Measurements from ENCODE around the gene C6orf15.

The C6orf15 gene

GRCh38 chr6:31115941-31116560, 3.7 kb upstream of the C6orf15 start:
- Histone ChIP-seq H3K27ac (ENCODE audit: low read length) (no peak overlapping the region), H3K9ac (ENCODE audit: low read length) (no peak overlapping the region), H3K36me3 (ENCODE audit: control insufficient read depth, low read depth, low read length) (no peaks in the 10 kb centered on the region), H3K4me1 (ENCODE audit: control insufficient read depth, low read depth, low read length) (peaks cover 9% of the 10 kb centered on the region), H3K4me3 (ENCODE audit: low read length) (no peak overlapping the region), H3K27me3 (ENCODE audit: control insufficient read depth, insufficient read depth, low read length) (peaks cover 4% of the 10 kb centered on the region), H3K9me3 (ENCODE audit: control insufficient read depth, low read depth, low read length) (no peaks in the 10 kb centered on the region)

DNA sequence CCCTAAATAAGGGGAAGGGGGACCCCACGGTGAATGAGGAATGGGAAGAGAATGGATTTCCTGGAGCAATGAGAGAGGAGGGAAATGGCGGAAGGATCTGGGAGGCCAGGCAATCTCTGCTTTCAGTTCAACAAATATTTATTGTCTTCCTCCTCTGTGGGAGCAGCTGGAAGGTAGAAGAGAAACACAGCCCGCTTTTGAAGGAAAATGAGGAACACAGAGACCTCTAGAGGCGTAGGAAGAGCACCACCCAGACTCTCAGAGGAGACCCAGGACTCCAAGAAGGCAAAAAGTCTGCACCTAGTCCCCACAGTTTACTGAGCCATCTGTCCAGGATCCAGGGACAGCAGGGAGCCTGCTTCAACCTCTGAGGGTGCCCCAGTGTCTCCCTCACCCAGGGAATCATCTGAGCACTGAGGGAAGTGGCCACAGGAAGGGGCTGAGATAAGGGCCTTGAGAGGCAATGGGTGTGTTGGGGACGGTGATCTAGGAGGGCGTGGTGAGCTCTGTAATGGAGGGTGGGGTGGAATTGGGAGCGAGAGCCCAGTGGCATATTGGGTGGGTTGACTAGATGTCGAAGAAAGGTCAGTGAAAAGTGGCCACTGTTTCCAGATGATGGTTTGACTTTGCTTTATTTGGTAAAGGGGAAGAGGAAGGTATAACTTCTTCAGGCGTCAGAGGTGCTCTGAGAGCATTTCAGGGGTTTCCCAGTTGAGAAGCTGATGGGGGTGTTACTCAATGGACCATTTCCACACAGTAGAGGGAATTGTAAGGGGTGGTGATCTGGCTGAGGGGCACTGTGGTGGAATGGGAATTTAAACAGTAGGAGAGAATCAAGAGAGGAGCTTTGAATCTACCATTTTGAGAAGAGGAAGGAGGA, 2.8 kb upstream of the C6orf15 start:
- H3K27ac ChIP-seq (ENCODE audit: low read length), result no peak overlapping the region
- H3K4me3 ChIP-seq (ENCODE audit: low read length), result no peak overlapping the region
- peaks cover 7% of the 10 kb centered on the region for H3K27me3 ChIP-seq (ENCODE audit: control insufficient read depth, insufficient read depth, low read length)
- H3K9me3 ChIP-seq (ENCODE audit: control insufficient read depth, low read depth, low read length), result no peaks in the 10 kb centered on the region
- H3K4me1 ChIP-seq (ENCODE audit: control insufficient read depth, low read depth, low read length), result peaks cover 16% of the 10 kb centered on the region
- H3K36me3 ChIP-seq (ENCODE audit: control insufficient read depth, low read depth, low read length), result no peaks in the 10 kb centered on the region
- no peak overlapping the region for H3K9ac ChIP-seq (ENCODE audit: low read length)

GRCh38 chr6:31114541-31114878, 2.1 kb upstream of the C6orf15 start, which contains the start of gene PSORS1C1:
PSORS1C1 (plus strand) TSS chr6:31114800; CDS start chr6:31129633, 14,833 bp downstream.
- H3K4me1 ChIP-seq (ENCODE audit: control insufficient read depth, low read depth, low read length), result peaks cover 16% of the 10 kb centered on the region
- peaks cover 14% of the 10 kb centered on the region for H3K27me3 ChIP-seq (ENCODE audit: control insufficient read depth, insufficient read depth, low read length)
- no peaks in the 10 kb centered on the region for H3K36me3 ChIP-seq (ENCODE audit: control insufficient read depth, low read depth, low read length)
- H3K9me3 ChIP-seq (ENCODE audit: control insufficient read depth, low read depth, low read length), result no peaks in the 10 kb centered on the region
- no peak within 1 kb of the TSS for H3K4me3 ChIP-seq (ENCODE audit: low read length)
- no peak within 1 kb of the TSS for H3K9ac ChIP-seq (ENCODE audit: low read length)
- no peak within 1 kb of the TSS for H3K27ac ChIP-seq (ENCODE audit: low read length)

- no peak overlapping the region for H3K4me3 ChIP-seq (ENCODE audit: low read length)
- no peak overlapping the region for H3K27ac ChIP-seq (ENCODE audit: low read length)
- no peak overlapping the region for H3K9ac ChIP-seq (ENCODE audit: low read length)
- no peaks in the 10 kb centered on the region for H3K36me3 ChIP-seq (ENCODE audit: control insufficient read depth, low read depth, low read length)
- H3K27me3 ChIP-seq (ENCODE audit: control insufficient read depth, insufficient read depth, low read length), result peaks cover 15% of the 10 kb centered on the region
- no peaks in the 10 kb centered on the region for H3K9me3 ChIP-seq (ENCODE audit: control insufficient read depth, low read depth, low read length)
- peaks cover 16% of the 10 kb centered on the region for H3K4me1 ChIP-seq (ENCODE audit: control insufficient read depth, low read depth, low read length)
These were observed 1.6 kb upstream of the C6orf15 start for GRCh38 chr6:31113861-31114540.

DNA sequence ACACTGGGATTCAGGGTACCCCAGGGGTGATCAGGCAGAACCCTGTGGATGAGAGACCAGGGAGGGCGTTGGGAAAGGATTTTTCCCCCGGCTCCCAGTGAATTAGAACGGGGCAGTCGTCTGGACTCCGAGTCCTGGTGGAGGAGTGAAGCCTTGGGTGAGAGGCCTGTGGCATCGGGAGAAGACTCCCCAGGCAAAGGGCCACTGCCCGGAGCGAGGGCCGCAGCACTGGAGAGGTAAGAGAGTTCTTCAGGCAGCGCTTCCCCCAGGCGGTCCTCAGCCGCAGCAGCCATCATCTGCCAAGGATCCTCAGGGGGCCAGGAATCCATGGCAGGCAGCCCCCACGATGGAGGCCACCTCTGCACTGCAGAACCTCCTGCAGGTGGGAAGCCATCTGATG, 663 bp downstream of the C6orf15 start:
- Histone ChIP-seq H3K4me3 (ENCODE audit: low read length) (no peak overlapping the region), H3K9me3 (ENCODE audit: control insufficient read depth, low read depth, low read length) (no peaks in the 10 kb centered on the region), H3K9ac (ENCODE audit: low read length) (no peak overlapping the region), H3K36me3 (ENCODE audit: control insufficient read depth, low read depth, low read length) (no peaks in the 10 kb centered on the region), H3K4me1 (ENCODE audit: control insufficient read depth, low read depth, low read length) (peaks cover 16% of the 10 kb centered on the region), H3K27me3 (ENCODE audit: control insufficient read depth, insufficient read depth, low read length) (peaks cover 15% of the 10 kb centered on the region), H3K27ac (ENCODE audit: low read length) (no peak overlapping the region)

- H3K27me3 ChIP-seq (ENCODE audit: control insufficient read depth, insufficient read depth, low read length), result peaks cover 15% of the 10 kb centered on the region
- H3K4me1 ChIP-seq (ENCODE audit: control insufficient read depth, low read depth, low read length), result peaks cover 16% of the 10 kb centered on the region
- no peak overlapping the region for H3K27ac ChIP-seq (ENCODE audit: low read length)
- no peaks in the 10 kb centered on the region for H3K36me3 ChIP-seq (ENCODE audit: control insufficient read depth, low read depth, low read length)
- no peaks in the 10 kb centered on the region for H3K9me3 ChIP-seq (ENCODE audit: control insufficient read depth, low read depth, low read length)
- no peak overlapping the region for H3K4me3 ChIP-seq (ENCODE audit: low read length)
- H3K9ac ChIP-seq (ENCODE audit: low read length), result no peak overlapping the region
These were observed 1.4 kb downstream of the C6orf15 start for GRCh38 chr6:31110825-31111582.

DNA sequence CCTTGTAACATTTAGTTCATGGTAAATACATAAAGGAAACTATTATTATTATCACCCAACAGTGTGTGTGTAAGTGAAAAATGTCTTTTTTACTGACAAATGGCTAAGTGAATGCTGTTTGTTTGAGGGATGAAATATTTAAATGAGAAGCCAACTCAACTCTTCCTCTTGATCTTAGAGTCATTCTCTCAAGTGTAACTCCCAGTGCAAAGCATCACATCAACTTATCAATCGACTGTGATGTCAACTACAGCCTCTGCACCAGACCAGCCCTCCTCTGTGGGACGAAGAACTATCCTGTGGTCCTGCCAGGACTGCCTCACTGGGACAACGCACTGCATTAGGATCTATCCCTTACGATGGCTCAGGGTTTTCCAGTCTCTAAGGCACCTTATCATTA, 5.3 kb downstream of the C6orf15 start:
- no peak overlapping the region for H3K9ac ChIP-seq (ENCODE audit: low read length)
- H3K27ac ChIP-seq (ENCODE audit: low read length), result no peak overlapping the region
- H3K4me1 ChIP-seq (ENCODE audit: control insufficient read depth, low read depth, low read length), result peaks cover 9% of the 10 kb centered on the region
- peaks cover 11% of the 10 kb centered on the region for H3K27me3 ChIP-seq (ENCODE audit: control insufficient read depth, insufficient read depth, low read length)
- H3K4me3 ChIP-seq (ENCODE audit: low read length), result no peak overlapping the region
- no peaks in the 10 kb centered on the region for H3K9me3 ChIP-seq (ENCODE audit: control insufficient read depth, low read depth, low read length)
- H3K36me3 ChIP-seq (ENCODE audit: control insufficient read depth, low read depth, low read length), result no peaks in the 10 kb centered on the region

GRCh38 chr6:31103136-31103535, 9.2 kb downstream of the C6orf15 start:
- no peak overlapping the region for H3K9ac ChIP-seq (ENCODE audit: low read length)
- no peak overlapping the region for H3K4me3 ChIP-seq (ENCODE audit: low read length)
- no peak overlapping the region for H3K27ac ChIP-seq (ENCODE audit: low read length)
- H3K36me3 ChIP-seq (ENCODE audit: control insufficient read depth, low read depth, low read length), result no peaks in the 10 kb centered on the region
- no peaks in the 10 kb centered on the region for H3K27me3 ChIP-seq (ENCODE audit: control insufficient read depth, insufficient read depth, low read length)
- no peaks in the 10 kb centered on the region for H3K4me1 ChIP-seq (ENCODE audit: control insufficient read depth, low read depth, low read length)
- H3K9me3 ChIP-seq (ENCODE audit: control insufficient read depth, low read depth, low read length), result no peaks in the 10 kb centered on the region

DNA sequence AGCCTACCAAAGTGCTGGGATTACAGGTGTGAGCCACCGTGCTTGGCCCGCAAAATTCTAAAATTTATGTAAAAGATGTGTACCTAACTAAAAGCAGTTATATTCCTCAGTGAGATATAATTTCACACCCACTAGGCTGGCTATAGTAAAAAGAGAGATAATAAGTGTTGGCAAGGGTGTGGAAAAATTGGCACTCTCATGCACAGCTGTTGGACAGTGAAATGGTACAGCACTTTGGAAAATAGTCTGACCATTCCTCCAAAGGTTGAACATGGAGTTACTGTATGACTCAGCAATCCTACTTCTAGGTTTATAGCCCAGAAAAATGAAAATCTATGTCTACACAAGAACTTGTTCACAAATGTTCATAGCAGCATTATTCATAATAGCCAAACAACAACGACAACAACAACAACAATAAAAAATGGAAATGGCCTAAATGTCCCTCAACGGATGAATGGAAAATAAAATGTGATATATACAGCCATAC, 13.9 kb downstream of the C6orf15 start:
- H3K9ac ChIP-seq (ENCODE audit: low read length), result no peak overlapping the region
- H3K4me1 ChIP-seq (ENCODE audit: control insufficient read depth, low read depth, low read length), result no peaks in the 10 kb centered on the region

GRCh38 chr6:31096656-31097055, 15.7 kb downstream of the C6orf15 start:
- Histone ChIP-seq H3K4me3 (ENCODE audit: low read length) (no peak overlapping the region), H3K36me3 (ENCODE audit: control insufficient read depth, low read depth, low read length) (no peaks in the 10 kb centered on the region), H3K27ac (ENCODE audit: low read length) (no peak overlapping the region), H3K9ac (ENCODE audit: low read length) (no peak overlapping the region), H3K4me1 (ENCODE audit: control insufficient read depth, low read depth, low read length) (no peaks in the 10 kb centered on the region), H3K27me3 (ENCODE audit: control insufficient read depth, insufficient read depth, low read length) (no peaks in the 10 kb centered on the region), H3K9me3 (ENCODE audit: control insufficient read depth, low read depth, low read length) (no peaks in the 10 kb centered on the region)

More for the DNA sequence above, 13.9 kb downstream of the C6orf15 start:
- no peaks in the 10 kb centered on the region for H3K9me3 ChIP-seq (ENCODE audit: control insufficient read depth, low read depth, low read length)
- H3K27ac ChIP-seq (ENCODE audit: low read length), result no peak overlapping the region
- H3K4me3 ChIP-seq (ENCODE audit: low read length), result no peak overlapping the region
- H3K27me3 ChIP-seq (ENCODE audit: control insufficient read depth, insufficient read depth, low read length), result no peaks in the 10 kb centered on the region
- H3K36me3 ChIP-seq (ENCODE audit: control insufficient read depth, low read depth, low read length), result no peaks in the 10 kb centered on the region

GRCh38 chr6:31096215-31096614, 16.2 kb downstream of the C6orf15 start:
- no peaks in the 10 kb centered on the region for H3K27me3 ChIP-seq (ENCODE audit: control insufficient read depth, insufficient read depth, low read length)
- no peaks in the 10 kb centered on the region for H3K4me1 ChIP-seq (ENCODE audit: control insufficient read depth, low read depth, low read length)
- H3K27ac ChIP-seq (ENCODE audit: low read length), result no peak overlapping the region
- H3K36me3 ChIP-seq (ENCODE audit: control insufficient read depth, low read depth, low read length), result no peaks in the 10 kb centered on the region
- no peak overlapping the region for H3K4me3 ChIP-seq (ENCODE audit: low read length)
- no peak overlapping the region for H3K9ac ChIP-seq (ENCODE audit: low read length)
- H3K9me3 ChIP-seq (ENCODE audit: control insufficient read depth, low read depth, low read length), result no peaks in the 10 kb centered on the region

Measured in iPS-18a (cell line).